A673 (cell line): ENCODE measurements around the gene WDR20.

ENCODE experiments used
- CTCF ChIP-seq: fragments of 300-800, 200-600 bp; sonication (generic); conservative IDR thresholded peaks from 2 replicates; pipeline ENCODE4 v1.5.1; 2017; ENCODE audit warnings: low read depth, mild to moderate bottlenecking, antibody characterized with exemption, low read length, moderate library complexity, mixed read lengths
- EZH2 ChIP-seq: fragments of 200-600 bp; sonication (generic); IDR thresholded peaks from 2 replicates; pipeline ENCODE4 v1.6.1; 2017; ENCODE audit warnings: borderline replicate concordance, low read depth, mild to moderate bottlenecking, mixed read lengths, antibody characterized with exemption, low read length; ENCODE audit not compliant: poor library complexity, severe bottlenecking

DNA sequence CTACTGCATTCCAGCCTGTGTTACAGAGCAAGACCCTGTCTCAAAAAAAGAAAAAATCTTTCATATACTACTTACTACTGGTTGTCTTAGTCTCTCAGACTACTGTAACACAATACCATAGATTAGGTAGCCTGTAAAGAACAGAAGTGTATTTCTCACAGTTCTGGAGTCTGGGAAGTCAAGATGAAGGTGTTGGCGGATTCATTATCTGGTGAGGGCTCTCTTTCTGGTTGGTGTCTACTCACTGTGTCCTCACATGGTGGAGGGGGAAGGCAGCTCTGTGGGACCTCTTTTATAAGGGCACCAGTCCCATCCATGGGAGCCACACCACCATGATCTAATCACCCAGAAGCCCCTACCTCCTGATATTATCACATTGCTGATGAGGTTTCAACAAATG, 14.4 kb downstream of the WDR20 start:
- TF ChIP-seq CTCF: no peak
- no peak for TF ChIP-seq EZH2
